Cerebellar nuclear complex (tissue), 1 donor: Measurements from ENCODE around the gene MS4A4E.
"Not testable (repeated sequence)": the region's sequence is repeated elsewhere in the genome, so short reads cannot be mapped to it uniquely, and the experiment has no call there.

ENCODE experiments used
- DNase-seq, 2 experiments: peaks; one replicate each; lab custom pipeline; 2025; lab: John Stamatoyannopoulos, UW

Gene MS4A4E

GRCh38 chr11:60172011-60172410, 70.9 kb downstream of the MS4A4E start:
- DNase-seq, result no peak

- no peak for DNase-seq
Observed at GRCh38 chr11:60170566-60170965, 72.4 kb downstream of the MS4A4E start.

- no peak for DNase-seq
Observed at GRCh38 chr11:60169264-60169915, 73.5 kb downstream of the MS4A4E start.

- DNase-seq, result no peak
Observed at GRCh38 chr11:60168306-60168705, 74.6 kb downstream of the MS4A4E start.

GRCh38 chr11:60165951-60166350, 77.0 kb downstream of the MS4A4E start:
- DNase-seq, result no peak

- no peak for DNase-seq
Observed at GRCh38 chr11:60165538-60165937, 77.4 kb downstream of the MS4A4E start.

GRCh38 chr11:60164550-60165075, 78.3 kb downstream of the MS4A4E start:
- no peak for DNase-seq

- no peak for DNase-seq
Observed at GRCh38 chr11:60161766-60162165, 81.2 kb downstream of the MS4A4E start.

- no peak for DNase-seq
Observed at GRCh38 chr11:60161107-60161506, 81.8 kb downstream of the MS4A4E start.

GRCh38 chr11:60159868-60160267, 83.1 kb downstream of the MS4A4E start:
- DNase-seq, result no peak

- DNase-seq, result no peak
Observed at GRCh38 chr11:60159284-60159683, 83.7 kb downstream of the MS4A4E start.

GRCh38 chr11:60158636-60159035, 84.3 kb downstream of the MS4A4E start:
- DNase-seq, result no peak

- DNase-seq, result no peak
Observed at GRCh38 chr11:60155931-60156330, 87.0 kb downstream of the MS4A4E start.

- not testable (repeated sequence) for DNase-seq
Observed at GRCh38 chr11:60152727-60153126, 90.2 kb downstream of the MS4A4E start.

GRCh38 chr11:60150279-60150678, 92.7 kb downstream of the MS4A4E start:
- no peak for DNase-seq
